ENCODE data around the gene LMO2. TPM values are rescaled to one million over a fixed set of nuclear protein-coding genes. Genes with fewer than 3 reads are reported as not detected.
A peak's percentile ranks its signal among the peaks of the same experiment; 100 is the strongest.

The LMO2 gene
- total and polyA plus RNA-seq, 2 donors (not counting 1 experiment from before 2014, with no cell fraction given): 6.2 to 10.7 TPM

DNA sequence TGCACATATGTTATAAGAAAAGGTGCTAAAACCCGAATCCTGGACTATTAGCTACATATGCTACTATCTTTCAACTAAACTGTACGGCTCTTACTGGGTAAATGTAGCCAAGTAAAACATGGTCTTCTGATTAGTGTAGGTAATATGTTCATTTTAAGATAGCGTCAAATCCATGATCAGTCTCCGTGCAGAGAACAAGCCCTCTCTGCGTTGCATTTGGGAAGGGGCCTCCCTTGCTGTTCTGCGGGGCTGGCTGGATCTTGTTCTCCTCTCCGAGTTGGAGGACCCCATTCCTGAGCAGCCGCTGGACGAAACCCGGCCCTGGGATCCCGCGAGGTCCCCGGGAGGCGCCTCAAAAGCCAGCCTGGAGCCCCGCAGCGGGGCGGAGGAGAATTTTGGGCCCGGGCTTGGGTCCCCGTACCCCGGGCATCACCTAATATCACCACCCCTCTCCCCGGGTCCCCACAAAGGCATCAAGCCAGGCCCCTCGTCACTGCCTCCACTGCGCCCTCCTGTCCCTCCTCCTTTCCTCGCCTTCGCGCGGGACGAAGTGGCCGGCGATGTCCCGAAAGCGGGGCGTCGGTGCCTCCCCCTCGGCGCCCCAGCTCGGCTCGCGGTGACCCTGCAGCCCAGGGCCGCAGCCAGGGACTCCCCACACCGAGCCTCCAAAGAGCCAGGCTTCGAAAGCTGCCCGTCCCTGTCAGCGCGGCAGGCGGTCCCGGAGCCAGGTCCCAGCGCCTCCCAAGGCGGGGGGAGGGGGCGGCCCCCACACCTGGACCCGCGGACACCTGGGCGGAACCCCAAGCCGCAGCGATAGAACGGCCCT lies 63.1 kb downstream of the LMO2 start:
- Histone ChIP-seq H2AFZ (ENCODE audit: insufficient read depth, low read depth, low read length, poor library complexity, severe bottlenecking) (peak overlapping the region; percentile 72), H3K4me1 (ENCODE audit: control insufficient read depth in 2 of 2, insufficient read depth in 2 of 2, low read length in 2 of 2) (peaks cover 10 to 14% of the 10 kb centered on the region in 2 donors), H4K20me1 (ENCODE audit: control insufficient read depth, insufficient read depth, low read length, poor library complexity, severe bottlenecking) (no peaks in the 10 kb centered on the region), H3K4me3 (ENCODE audit: control extremely low read depth in 1 of 5, extremely low read depth in 1 of 5, insufficient read depth in 1 of 5, low read depth in 2 of 5, low read length in 4 of 5) (peak overlapping the region in 3 of 5 experiments; percentile 28 to 48 (median 32)), H3K4me2 (replicated peaks; ENCODE audit: low read depth, low read length, poor library complexity, severe bottlenecking) (peak overlapping the region; percentile 78), H3K27me3 (replicated peaks in 1 of 4; ENCODE audit: control extremely low read depth in 1 of 4, control insufficient read depth in 3 of 4, insufficient read depth in 4 of 4, low read length in 3 of 4) (peaks cover 0 to 39% (median 36%) of the 10 kb centered on the region in 4 experiments), H3K79me2 (ENCODE audit: control insufficient read depth, insufficient read depth, low read length) (no peaks in the 10 kb centered on the region), H3K9me3 (ENCODE audit: control extremely low read depth in 1 of 3, control insufficient read depth in 2 of 3, insufficient read depth in 1 of 3, low read length in 2 of 3) (no peaks in the 10 kb centered on the region), H3K36me3 (replicated peaks in 1 of 2; ENCODE audit: control extremely low read depth in 1 of 2, control insufficient read depth in 1 of 2, extremely low read depth in 1 of 2, insufficient read depth in 2 of 2, low read length in 1 of 2) (no peaks in the 10 kb centered on the region), H3K9ac (ENCODE audit: low read length) (peak overlapping the region; percentile 57), H3K27ac (ENCODE audit: low read length in 2 of 2) (no peak overlapping the region)
- DNase-seq: peak; percentile 14
- Mint-ChIP-seq H3K9me3 (ENCODE audit: insufficient read depth) (no peaks in the 10 kb centered on the region), H3K27me3 (peaks cover 55% of the 10 kb centered on the region), H3K4me1 (peaks cover 8% of the 10 kb centered on the region), H3K4me3 (peak overlapping the region; percentile 86), H3K27ac (no peak overlapping the region)
- ChIA-PET CTCF (interaction anchor here (0.6 to 10.0 kb wide), 19 partner anchors 7 to 1069 kb away, joined by 3 to 123 read pairs (median 3); no protein-coding TSS in a partner anchor), POLR2A (no interaction called here)
- WGBS (ENCODE audit: insufficient coverage): 16% methylated on average over 55 of the region's 56 CpGs
- intact Hi-C loops (cut with micrococcal nuclease): loop anchor here (1.0 to 2.0 kb wide), 3 partner anchors 21 to 662 kb away; no protein-coding TSS in a partner anchor
- ATAC-seq (ENCODE audit: low read depth): no peak
- TF ChIP-seq EZH2 (IDR thresholded peaks at IDR 0.05; ENCODE audit: borderline replicate concordance, insufficient read depth, low read depth, low read length, poor library complexity, severe bottlenecking): no peak
- TF ChIP-seq, protein P1, sequence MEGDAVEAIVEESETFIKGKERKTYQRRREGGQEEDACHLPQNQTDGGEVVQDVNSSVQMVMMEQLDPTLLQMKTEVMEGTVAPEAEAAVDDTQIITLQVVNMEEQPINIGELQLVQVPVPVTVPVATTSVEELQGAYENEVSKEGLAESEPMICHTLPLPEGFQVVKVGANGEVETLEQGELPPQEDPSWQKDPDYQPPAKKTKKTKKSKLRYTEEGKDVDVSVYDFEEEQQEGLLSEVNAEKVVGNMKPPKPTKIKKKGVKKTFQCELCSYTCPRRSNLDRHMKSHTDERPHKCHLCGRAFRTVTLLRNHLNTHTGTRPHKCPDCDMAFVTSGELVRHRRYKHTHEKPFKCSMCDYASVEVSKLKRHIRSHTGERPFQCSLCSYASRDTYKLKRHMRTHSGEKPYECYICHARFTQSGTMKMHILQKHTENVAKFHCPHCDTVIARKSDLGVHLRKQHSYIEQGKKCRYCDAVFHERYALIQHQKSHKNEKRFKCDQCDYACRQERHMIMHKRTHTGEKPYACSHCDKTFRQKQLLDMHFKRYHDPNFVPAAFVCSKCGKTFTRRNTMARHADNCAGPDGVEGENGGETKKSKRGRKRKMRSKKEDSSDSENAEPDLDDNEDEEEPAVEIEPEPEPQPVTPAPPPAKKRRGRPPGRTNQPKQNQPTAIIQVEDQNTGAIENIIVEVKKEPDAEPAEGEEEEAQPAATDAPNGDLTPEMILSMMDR (IDR thresholded peaks at IDR 0.05): no peak

DNA sequence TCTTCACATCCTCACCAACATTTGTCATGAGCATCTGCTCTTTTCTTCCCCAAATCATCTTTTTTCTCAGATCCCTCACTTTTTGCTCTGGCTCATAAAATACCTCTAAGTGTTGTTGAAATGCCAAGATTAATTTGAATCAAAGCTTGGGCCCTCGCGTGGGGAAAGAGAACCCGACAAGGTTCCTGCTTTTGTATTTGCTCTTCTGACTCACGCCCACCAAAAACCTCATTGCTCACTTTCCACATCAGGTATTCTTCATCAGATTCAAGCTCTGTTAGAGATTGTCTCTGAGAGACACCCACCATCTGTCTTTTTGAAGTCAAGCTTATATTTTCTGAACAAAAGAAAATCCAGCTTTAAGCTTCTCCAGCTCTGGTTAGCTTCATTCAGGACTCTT lies 64.7 kb downstream of the LMO2 start:
- H2AFZ ChIP-seq (ENCODE audit: insufficient read depth, low read depth, low read length, poor library complexity, severe bottlenecking): no peak overlapping the region
- ATAC-seq (ENCODE audit: low read depth): no peak
- CTCF ChIA-PET: interaction anchor here (0.7 to 10.0 kb wide), 6 partner anchors 20 to 347 kb away, joined by 3 to 123 read pairs (median 4); no protein-coding TSS in a partner anchor
- Mint-ChIP-seq H3K27me3 (peaks cover 55% of the 10 kb centered on the region), H3K9me3 (ENCODE audit: insufficient read depth) (no peaks in the 10 kb centered on the region), H3K27ac (no peak overlapping the region), H3K4me1 (peaks cover 8% of the 10 kb centered on the region), H3K4me3 (no peak overlapping the region)
- no peak overlapping the region for H3K27ac ChIP-seq (ENCODE audit: low read length in 2 of 2)
- no peaks in the 10 kb centered on the region for H3K36me3 ChIP-seq (replicated peaks in 1 of 2; ENCODE audit: control extremely low read depth in 1 of 2, control insufficient read depth in 1 of 2, extremely low read depth in 1 of 2, insufficient read depth in 2 of 2, low read length in 1 of 2)
- TF ChIP-seq EZH2 (IDR thresholded peaks at IDR 0.05; ENCODE audit: borderline replicate concordance, insufficient read depth, low read depth, low read length, poor library complexity, severe bottlenecking): no peak
- TF ChIP-seq, protein P1 (IDR thresholded peaks at IDR 0.05): no peak
- H3K9me3 ChIP-seq (ENCODE audit: control extremely low read depth in 1 of 3, control insufficient read depth in 2 of 3, insufficient read depth in 1 of 3, low read length in 2 of 3): no peaks in the 10 kb centered on the region
- H3K79me2 ChIP-seq (ENCODE audit: control insufficient read depth, insufficient read depth, low read length): no peaks in the 10 kb centered on the region
- no peak for DNase-seq
- POLR2A ChIA-PET: no interaction called here
- no peak overlapping the region for H3K4me3 ChIP-seq (ENCODE audit: control extremely low read depth in 1 of 5, extremely low read depth in 1 of 5, insufficient read depth in 1 of 5, low read depth in 2 of 5, low read length in 4 of 5)
- H3K27me3 ChIP-seq (replicated peaks in 1 of 4; ENCODE audit: control extremely low read depth in 1 of 4, control insufficient read depth in 3 of 4, insufficient read depth in 4 of 4, low read length in 3 of 4): peaks cover 0 to 40% (median 37%) of the 10 kb centered on the region in 4 experiments
- no peaks in the 10 kb centered on the region for H4K20me1 ChIP-seq (ENCODE audit: control insufficient read depth, insufficient read depth, low read length, poor library complexity, severe bottlenecking)
- H3K4me1 ChIP-seq (ENCODE audit: control insufficient read depth in 2 of 2, insufficient read depth in 2 of 2, low read length in 2 of 2): peaks cover 10 to 14% of the 10 kb centered on the region in 2 donors
- intact Hi-C loops (cut with micrococcal nuclease): no loop called here
- 94% methylated on average over 3 of the region's 4 CpGs for WGBS (ENCODE audit: insufficient coverage)
- H3K9ac ChIP-seq (ENCODE audit: low read length): no peak overlapping the region
- no peak overlapping the region for H3K4me2 ChIP-seq (replicated peaks; ENCODE audit: low read depth, low read length, poor library complexity, severe bottlenecking)
